ENCODE measurements around the gene ZNF334. TPM values are rescaled to one million over a fixed set of nuclear protein-coding genes. Genes with fewer than 3 reads are reported as not detected.

Gene ZNF334
- total and polyA plus RNA-seq, 10 donors: 1.2 to 4.5 (median 2.2) TPM

GRCh38 chr20:46519471-46520068, 6.2 kb upstream of the ZNF334 start:
- no peak overlapping the region for H3K27ac ChIP-seq
- intact Hi-C loops (cut with DNase I; ENCODE audit: low total_unique reads): loop anchor here (5.0 kb wide), 1 partner anchor 163 kb away; no protein-coding TSS in a partner anchor
- WGBS, 5 donors: 66 to 87% (median 81%) methylated on average over 3 of the region's 3 CpGs
- peaks cover 0 to 54% (median 6%) of the 10 kb centered on the region in 7 donors for H3K27me3 ChIP-seq (replicated peaks in 1 of 7)
- H3K4me3 ChIP-seq: no peak overlapping the region
- TF ChIP-seq POLR2A (IDR thresholded peaks at IDR 0.05): no peak
- no peak for TF ChIP-seq POLR2AphosphoS5 (IDR thresholded peaks at IDR 0.05)
- TF ChIP-seq CTCF (IDR thresholded peaks at IDR 0.05 in 8 of 11, conservative IDR thresholded peaks at IDR 0.05 in 3 of 11): no peak
- H3K9me3 ChIP-seq: peaks cover 0 to 4% (median 0%) of the 10 kb centered on the region in 8 donors
- DNase-seq: no peak
- H3K36me3 ChIP-seq: no peaks in the 10 kb centered on the region
- H3K4me1 ChIP-seq: no peaks in the 10 kb centered on the region

DNA sequence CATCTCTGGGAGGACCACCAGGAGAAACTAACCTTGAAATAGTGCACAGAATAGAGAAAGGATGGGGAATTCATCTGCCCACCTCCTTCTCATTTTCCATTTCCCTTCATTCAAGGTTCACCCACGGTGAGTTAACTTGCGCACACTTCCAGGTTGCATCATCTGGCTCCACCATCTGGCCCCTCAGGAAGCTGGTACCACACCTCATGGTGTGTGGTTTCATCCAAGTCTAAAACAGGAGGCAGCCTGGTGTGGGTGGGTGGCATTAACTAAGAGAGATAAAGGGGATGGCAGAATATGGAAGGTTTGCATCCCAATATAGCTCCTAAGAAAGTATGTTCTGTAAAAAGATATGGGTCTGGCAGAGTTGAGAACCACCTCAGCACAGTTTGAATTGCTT, 3.8 kb downstream of the ZNF334 start:
- no peak overlapping the region for H3K27ac ChIP-seq
- intact Hi-C loops (cut with DNase I; ENCODE audit: low total_unique reads): no loop called here
- no peaks in the 10 kb centered on the region for H3K36me3 ChIP-seq
- H3K4me3 ChIP-seq: no peak overlapping the region
- TF ChIP-seq POLR2AphosphoS5 (IDR thresholded peaks at IDR 0.05) (no peak), CTCF (IDR thresholded peaks at IDR 0.05 in 8 of 11, conservative IDR thresholded peaks at IDR 0.05 in 3 of 11) (no peak), POLR2A (IDR thresholded peaks at IDR 0.05) (no peak)
- H3K9me3 ChIP-seq: no peaks in the 10 kb centered on the region
- DNase-seq: no peak
- peaks cover 0 to 18% (median 0%) of the 10 kb centered on the region in 7 donors for H3K27me3 ChIP-seq (replicated peaks in 1 of 7)
- 24 to 33% (median 31%) methylated on average over 2 of the region's 2 CpGs for WGBS, 5 donors
- H3K4me1 ChIP-seq: peaks cover 0 to 14% (median 6%) of the 10 kb centered on the region in 6 donors

- intact Hi-C loops (cut with DNase I; ENCODE audit: low total_unique reads): no loop called here
- Histone ChIP-seq H3K4me1 (peaks cover 0 to 7% (median 2%) of the 10 kb centered on the region in 6 donors), H3K27ac (no peak overlapping the region), H3K9me3 (peaks cover 0 to 15% (median 8%) of the 10 kb centered on the region in 8 donors), H3K36me3 (no peaks in the 10 kb centered on the region), H3K4me3 (no peak overlapping the region), H3K27me3 (replicated peaks in 1 of 7) (peaks cover 0 to 4% (median 0%) of the 10 kb centered on the region in 7 donors)
- TF ChIP-seq POLR2A (IDR thresholded peaks at IDR 0.05): no peak
- no peak for TF ChIP-seq POLR2AphosphoS5 (IDR thresholded peaks at IDR 0.05)
- TF ChIP-seq CTCF (IDR thresholded peaks at IDR 0.05 in 8 of 11, conservative IDR thresholded peaks at IDR 0.05 in 3 of 11): no peak
- DNase-seq: no peak
- 72 to 87% (median 76%) methylated on average over 4 of the region's 4 CpGs for WGBS, 5 donors
These were observed 5.5 kb downstream of the ZNF334 start for GRCh38 chr20:46507760-46508407.

DNA sequence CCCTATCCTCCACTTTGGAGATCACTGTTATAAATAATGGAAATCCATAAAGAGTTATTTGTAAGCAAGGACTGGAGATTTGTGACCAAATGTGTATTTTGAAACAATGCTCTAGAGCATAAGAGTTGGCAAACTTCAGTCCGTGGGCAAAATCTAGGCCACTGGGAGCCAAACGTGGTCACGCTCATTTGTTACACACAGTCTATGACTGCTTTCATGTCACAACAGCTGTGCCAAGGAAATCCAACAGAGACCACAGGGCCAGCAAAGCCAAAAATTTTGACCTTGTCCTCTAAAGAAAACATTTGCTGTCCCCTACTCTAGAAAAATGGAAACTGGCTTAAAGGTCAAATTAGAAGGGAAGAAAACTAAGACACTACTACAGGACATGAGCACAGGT, 7.9 kb downstream of the ZNF334 start:
- no peak for DNase-seq
- intact Hi-C loops (cut with DNase I; ENCODE audit: low total_unique reads): no loop called here
- Histone ChIP-seq H3K27ac (no peak overlapping the region), H3K4me3 (no peak overlapping the region), H3K9me3 (peaks cover 14 to 39% (median 31%) of the 10 kb centered on the region in 8 donors), H3K36me3 (no peaks in the 10 kb centered on the region), H3K27me3 (replicated peaks in 1 of 7) (no peaks in the 10 kb centered on the region), H3K4me1 (no peaks in the 10 kb centered on the region)
- no peak for TF ChIP-seq CTCF (IDR thresholded peaks at IDR 0.05 in 8 of 11, conservative IDR thresholded peaks at IDR 0.05 in 3 of 11)
- no peak for TF ChIP-seq POLR2A (IDR thresholded peaks at IDR 0.05)
- TF ChIP-seq POLR2AphosphoS5 (IDR thresholded peaks at IDR 0.05): no peak
- WGBS, 5 donors: 88 to 96% (median 95%) methylated on average over 3 of the region's 3 CpGs
